ENCODE results near the gene PLSCR3.

DNA sequence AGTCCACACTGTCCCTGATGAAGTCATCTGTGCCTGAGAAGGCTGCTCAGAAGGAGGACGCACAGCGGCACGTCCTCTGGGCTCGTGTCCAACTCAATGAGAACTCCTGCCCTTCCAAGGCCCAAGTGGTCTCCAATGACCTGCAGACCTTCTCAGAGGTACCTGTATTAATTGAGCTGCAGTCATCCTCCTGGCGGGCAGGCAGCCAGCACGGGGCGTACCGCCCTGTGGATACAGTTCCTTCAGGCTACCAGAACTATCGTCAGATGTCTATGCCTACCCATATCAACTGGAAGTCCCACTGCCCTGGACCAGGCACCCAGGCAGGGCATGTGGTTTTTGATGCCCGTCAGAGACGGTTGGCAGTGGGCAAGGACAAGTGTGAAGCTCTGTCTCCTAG lies 38.0 kb upstream of the PLSCR3 start:
- TF ChIP-seq, protein P1, sequence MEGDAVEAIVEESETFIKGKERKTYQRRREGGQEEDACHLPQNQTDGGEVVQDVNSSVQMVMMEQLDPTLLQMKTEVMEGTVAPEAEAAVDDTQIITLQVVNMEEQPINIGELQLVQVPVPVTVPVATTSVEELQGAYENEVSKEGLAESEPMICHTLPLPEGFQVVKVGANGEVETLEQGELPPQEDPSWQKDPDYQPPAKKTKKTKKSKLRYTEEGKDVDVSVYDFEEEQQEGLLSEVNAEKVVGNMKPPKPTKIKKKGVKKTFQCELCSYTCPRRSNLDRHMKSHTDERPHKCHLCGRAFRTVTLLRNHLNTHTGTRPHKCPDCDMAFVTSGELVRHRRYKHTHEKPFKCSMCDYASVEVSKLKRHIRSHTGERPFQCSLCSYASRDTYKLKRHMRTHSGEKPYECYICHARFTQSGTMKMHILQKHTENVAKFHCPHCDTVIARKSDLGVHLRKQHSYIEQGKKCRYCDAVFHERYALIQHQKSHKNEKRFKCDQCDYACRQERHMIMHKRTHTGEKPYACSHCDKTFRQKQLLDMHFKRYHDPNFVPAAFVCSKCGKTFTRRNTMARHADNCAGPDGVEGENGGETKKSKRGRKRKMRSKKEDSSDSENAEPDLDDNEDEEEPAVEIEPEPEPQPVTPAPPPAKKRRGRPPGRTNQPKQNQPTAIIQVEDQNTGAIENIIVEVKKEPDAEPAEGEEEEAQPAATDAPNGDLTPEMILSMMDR (IDR thresholded peaks at IDR 0.05): no peak
- TF ChIP-seq POLR2AphosphoS5 (IDR thresholded peaks at IDR 0.05): no peak
- TF ChIP-seq POLR2A (IDR thresholded peaks at IDR 0.05): no peak
